GM18870 (cell line): Measurements from ENCODE around the gene SOX5.
"Not testable (repeated sequence)": the region's sequence is repeated elsewhere in the genome, so short reads cannot be mapped to it uniquely, and the experiment has no call there.

Experiments
- ATAC-seq: cut with Tn5 transposase; IDR thresholded peaks from one replicate; pipeline ENCODE4 v1.9.1; 2021; ENCODE audit warnings: moderate library complexity; ENCODE audit not compliant: unreplicated experiment

The SOX5 gene

GRCh38 chr12:23847857-23848256 lies 101.6 kb downstream of the SOX5 start:
- ATAC-seq, result no peak

DNA sequence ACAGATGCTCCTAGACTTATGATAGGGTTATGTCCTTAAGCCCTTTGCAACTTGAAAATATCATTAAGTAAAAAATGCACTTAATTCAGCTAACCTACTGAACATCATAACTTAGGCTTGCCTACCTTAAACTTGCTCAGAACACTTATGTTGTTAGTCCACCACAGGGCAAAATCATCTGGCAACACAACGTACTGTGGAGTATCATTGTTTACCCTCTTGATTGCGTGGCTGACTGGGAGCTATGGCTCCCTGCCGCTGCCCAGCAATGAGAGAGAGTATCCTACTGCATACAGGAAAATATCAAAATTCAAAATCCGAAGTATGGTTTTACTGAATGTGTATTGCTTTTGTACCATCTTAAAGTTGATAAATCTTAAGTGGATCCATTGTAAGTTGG lies 105.5 kb downstream of the SOX5 start:
- ATAC-seq, result no peak

GRCh38 chr12:23834076-23834475 lies 115.4 kb downstream of the SOX5 start:
- ATAC-seq, result no peak

GRCh38 chr12:23831739-23832138 lies 117.7 kb downstream of the SOX5 start:
- ATAC-seq, result no peak

DNA sequence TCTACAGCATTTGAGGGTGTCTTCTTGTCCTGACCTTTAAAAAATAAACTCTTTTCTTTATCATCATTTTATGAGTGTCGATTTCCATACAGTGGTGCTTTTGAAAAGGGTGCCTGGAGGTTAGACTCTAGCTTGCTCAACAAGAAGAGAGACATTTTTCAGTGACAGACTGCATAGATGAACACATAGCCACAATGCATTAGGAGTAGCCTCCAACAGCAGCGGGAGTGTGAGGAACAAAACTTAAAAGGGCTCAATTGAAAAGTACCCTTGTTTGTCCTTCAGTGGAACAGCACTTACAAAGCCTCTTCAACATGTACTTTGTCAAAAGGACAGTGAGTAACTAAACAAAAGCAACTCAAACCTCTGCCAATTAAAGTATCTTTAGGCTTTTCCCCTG lies 119.3 kb downstream of the SOX5 start:
- ATAC-seq, result no peak

GRCh38 chr12:23827353-23827752 lies 122.1 kb downstream of the SOX5 start:
- ATAC-seq, result peak; percentile 91

- not testable (repeated sequence) for ATAC-seq
Observed at GRCh38 chr12:23825124-23825523, 124.3 kb downstream of the SOX5 start.

- ATAC-seq, result no peak
Observed at GRCh38 chr12:23824358-23824757, 125.1 kb downstream of the SOX5 start.

GRCh38 chr12:23822883-23823282 lies 126.6 kb downstream of the SOX5 start:
- ATAC-seq, result not testable (repeated sequence)

DNA sequence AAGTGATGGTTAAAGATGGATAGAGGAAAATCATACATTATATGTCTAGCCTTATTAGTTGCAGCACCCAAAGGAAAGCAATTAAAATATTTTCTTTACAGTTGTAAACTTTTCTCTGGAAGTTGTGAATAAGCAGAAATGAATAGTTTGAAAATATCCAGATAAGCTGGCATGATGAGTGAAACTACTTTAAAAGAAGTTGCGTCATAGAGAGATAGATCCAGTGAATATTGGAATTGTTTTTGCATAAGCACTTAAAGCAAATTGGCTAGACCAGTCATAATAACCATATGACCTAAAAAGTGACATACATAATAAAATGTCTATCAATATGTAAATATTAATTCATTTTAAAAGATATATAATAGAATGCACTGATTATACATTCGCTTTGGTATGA lies 132.1 kb downstream of the SOX5 start:
- no peak for ATAC-seq

GRCh38 chr12:23816394-23816851 lies 133.0 kb downstream of the SOX5 start:
- no peak for ATAC-seq

DNA sequence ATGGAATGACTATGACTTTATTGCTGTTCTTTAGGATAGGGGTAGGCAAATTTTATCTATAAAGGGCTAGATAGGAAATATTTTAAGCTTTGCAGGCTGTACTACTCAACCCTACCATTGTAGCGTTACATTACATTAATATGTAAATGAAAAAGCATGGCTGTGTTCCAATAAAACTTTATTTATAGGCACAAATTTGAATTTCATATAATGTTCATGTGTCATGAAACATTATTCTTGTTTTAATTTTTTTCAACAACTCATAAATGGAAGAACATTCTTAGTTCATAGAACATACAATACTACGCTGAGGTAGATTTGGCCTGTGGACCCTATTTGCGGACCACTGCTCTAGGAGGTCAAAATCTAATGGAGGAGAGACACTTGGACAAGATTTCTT lies 133.7 kb downstream of the SOX5 start:
- ATAC-seq, result no peak

DNA sequence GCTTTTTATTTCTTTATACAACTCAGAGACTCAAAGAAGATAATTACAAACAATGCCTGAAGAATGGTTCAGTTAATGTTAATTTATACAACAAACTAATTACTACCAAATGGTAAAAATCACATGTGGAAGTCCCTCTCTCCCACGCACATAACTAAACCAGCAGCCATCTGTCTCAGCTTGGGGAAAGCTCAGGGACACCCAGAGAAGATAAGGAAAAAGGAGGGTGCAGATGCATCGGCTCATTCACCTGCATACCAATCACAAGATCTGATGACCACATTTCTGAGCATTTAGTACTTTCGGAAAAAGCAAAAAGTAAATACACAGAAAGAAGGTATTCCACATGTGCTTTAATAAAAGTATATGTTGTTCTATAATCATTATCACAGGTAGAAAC lies 136.3 kb downstream of the SOX5 start:
- ATAC-seq, result no peak

DNA sequence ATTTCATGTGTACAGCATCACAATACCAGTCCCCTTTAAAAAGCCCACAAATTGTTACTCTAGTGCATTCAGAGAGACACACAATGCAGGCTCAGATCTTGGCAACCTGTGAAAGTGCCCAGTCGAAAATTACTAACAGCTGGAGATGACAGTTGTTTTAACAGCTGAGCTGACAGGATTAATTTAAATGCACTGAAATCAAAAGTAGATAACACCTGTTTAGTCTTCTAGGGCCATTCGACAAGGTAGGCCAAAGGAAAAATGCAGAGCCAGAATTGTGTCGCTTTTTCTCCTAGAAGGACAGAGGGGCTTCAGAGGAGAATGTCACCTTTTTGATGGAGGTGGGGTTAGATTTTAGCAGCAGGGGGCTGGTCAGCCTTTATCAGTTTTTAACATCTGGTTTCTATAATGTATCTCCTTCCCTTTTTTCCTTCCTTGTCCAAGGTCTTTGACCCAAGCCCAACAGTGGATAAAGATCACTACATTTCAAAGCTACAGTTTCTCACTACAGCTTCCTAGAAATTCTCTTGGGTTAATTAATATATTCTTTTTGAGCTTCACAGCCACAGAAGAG lies 139.1 kb downstream of the SOX5 start:
- no peak for ATAC-seq

DNA sequence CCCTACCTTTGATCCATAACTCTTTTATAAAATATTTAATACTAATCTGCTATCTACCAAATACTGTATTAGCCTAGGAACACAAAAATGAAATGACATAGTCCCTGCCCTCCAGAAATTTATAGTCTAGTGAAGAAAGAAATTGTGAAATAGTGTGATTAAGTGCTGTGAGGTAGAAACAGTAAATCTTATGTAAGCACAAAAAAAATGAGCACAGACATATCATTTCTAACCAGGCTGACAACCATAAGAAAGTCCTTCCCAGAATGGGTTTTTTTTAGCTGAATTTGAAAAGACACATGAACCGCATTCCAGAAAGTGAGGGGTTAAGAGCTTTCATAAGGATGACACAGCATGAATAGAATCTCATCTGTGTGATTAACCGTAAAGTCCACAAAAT lies 145.9 kb downstream of the SOX5 start:
- no peak for ATAC-seq

- ATAC-seq, result no peak
Observed at GRCh38 chr12:23795494-23795893, 154.0 kb downstream of the SOX5 start.

DNA sequence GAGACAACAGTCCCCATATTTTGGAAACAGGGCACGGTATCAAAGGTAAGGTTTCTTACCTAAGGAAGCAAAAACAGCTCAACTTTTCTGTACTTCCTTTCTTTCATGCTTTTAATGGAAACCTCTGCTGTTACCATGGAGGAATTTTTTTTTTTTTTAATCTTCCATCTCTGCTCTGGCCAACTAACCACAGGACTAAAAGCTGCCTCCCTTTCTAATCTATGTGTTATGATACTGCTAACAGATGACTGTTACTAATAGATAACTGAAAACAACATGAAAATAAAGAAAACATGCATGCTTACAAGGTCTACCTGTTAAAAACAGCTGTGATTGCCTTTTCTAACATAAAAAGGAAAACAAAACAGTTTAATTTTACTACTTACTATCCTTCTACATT lies 168.4 kb downstream of the SOX5 start:
- no peak for ATAC-seq

- ATAC-seq, result peak; percentile 46
Observed at GRCh38 chr12:23775208-23775607, 174.3 kb downstream of the SOX5 start.

DNA sequence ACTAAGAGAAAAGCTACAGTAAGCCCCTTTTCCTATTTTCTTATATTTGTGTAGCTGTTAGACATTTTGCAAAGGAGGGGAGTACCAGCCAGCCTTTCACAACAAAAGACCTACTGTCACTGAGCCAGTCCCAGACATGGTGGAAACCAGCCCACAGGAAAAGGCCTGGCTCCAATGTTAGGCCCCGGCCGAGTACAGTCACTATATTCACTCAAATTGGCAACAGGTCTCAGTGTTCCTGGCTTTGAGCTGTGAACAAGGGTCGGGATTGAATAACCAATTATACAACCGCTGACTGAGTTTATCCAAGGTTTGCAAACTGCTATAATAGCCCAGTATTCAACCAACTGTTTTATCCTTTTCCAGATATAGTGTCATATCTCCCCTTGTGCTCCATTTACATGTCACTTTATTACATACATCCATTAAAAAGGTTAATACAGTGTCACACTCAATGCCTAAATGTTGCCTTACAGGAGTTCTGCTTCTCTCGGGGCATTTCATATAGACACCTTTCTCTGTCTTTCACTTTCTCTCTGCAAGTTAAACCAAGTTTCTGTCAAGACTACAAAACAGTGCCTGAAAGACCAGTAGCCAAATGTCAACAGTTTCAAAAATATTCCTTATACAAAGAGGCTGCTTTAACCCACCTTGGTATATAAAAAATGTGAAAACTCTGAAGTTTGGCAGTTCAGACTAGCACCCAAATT lies 178.1 kb downstream of the SOX5 start:
- no peak for ATAC-seq

DNA sequence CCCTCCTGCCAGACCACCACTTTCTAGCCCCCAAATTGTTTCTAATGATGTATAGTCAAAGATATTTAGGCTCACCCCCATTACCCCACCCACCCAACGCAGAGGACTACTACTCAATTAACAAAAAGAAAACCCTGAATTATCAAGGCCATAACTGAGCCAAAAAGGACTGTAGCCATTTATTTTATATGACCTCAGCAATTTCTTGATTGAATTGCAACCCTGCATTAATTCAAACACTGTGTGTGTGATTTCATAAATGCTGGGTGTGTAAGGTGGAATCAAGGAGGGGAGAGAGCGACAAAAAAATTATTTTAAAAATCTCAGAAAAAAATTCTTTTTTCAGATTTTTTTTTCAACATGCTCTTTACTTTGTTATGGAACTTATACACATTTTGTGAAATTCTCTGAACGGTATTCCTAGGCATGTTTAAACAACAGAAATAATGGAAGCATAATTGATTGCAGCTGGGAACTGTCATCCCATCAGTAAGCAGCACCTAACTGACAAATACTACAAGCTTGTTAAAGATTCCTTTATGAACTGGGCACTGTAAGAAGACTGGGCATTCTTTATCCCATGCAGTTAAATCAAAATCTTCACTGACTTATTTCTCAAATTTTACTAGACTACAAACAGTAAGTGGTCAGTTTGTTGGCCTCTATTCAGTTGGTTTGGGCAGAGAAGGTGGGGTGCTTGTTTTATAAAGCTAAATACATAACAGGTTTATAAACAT lies 179.1 kb downstream of the SOX5 start:
- ATAC-seq, result no peak

GRCh38 chr12:23767834-23768233 lies 181.6 kb downstream of the SOX5 start:
- no peak for ATAC-seq

GRCh38 chr12:23763724-23764123 lies 185.7 kb downstream of the SOX5 start:
- ATAC-seq, result no peak
